H9 (cell line): Measurements from ENCODE around the gene SH3RF2. TPM values are rescaled to one million over a fixed set of nuclear protein-coding genes. Genes with fewer than 3 reads are reported as not detected.

Source experiments
- DNase-seq: peaks from one replicate; pipeline ENCODE4 v3.0.0-alpha.2; 2017
- H2AFZ ChIP-seq: one replicate; pipeline ENCODE4 v1.6.1; 2013; ENCODE audit warnings: mild to moderate bottlenecking, low read length, control low read depth, moderate library complexity
- H2AK5ac ChIP-seq: 2 replicates; pipeline ENCODE4 v1.6.1; 2013; ENCODE audit warnings: low read length, control low read depth, mixed read lengths; ENCODE audit not compliant: insufficient read length
- H2BK120ac ChIP-seq: one replicate; pipeline ENCODE4 v1.6.1; 2013; ENCODE audit warnings: low read depth, mild to moderate bottlenecking, low read length, control low read depth, inconsistent platforms; ENCODE audit not compliant: poor library complexity, severe bottlenecking
- H2BK12ac ChIP-seq: 2 replicates; pipeline ENCODE4 v1.6.1; 2013; ENCODE audit warnings: low read length, control low read depth, mixed read lengths, low read depth; ENCODE audit not compliant: insufficient read length
- H2BK15ac ChIP-seq: 2 replicates; pipeline ENCODE4 v1.6.1; 2013; ENCODE audit warnings: low read depth, low read length, control low read depth
- H2BK20ac ChIP-seq: one replicate; pipeline ENCODE4 v1.6.1; 2013; ENCODE audit warnings: low read depth, mild to moderate bottlenecking, low read length, control low read depth, inconsistent platforms; ENCODE audit not compliant: poor library complexity, severe bottlenecking
- H2BK5ac ChIP-seq: 2 replicates; pipeline ENCODE4 v1.6.1; 2013; ENCODE audit warnings: low read length, control low read depth, mixed read lengths; ENCODE audit not compliant: insufficient read length
- H3K14ac ChIP-seq: 2 replicates; pipeline ENCODE4 v1.6.1; 2013; ENCODE audit warnings: low read length, control low read depth; ENCODE audit not compliant: insufficient read depth
- H3K18ac ChIP-seq: 2 replicates; pipeline ENCODE4 v1.6.1; 2013; ENCODE audit warnings: low read depth, mild to moderate bottlenecking, mixed read lengths, low read length, control low read depth; ENCODE audit not compliant: insufficient read length
- H3K23ac ChIP-seq: 2 replicates; pipeline ENCODE4 v1.6.1; 2013; ENCODE audit warnings: low read length, control low read depth, mixed read lengths, low read depth; ENCODE audit not compliant: insufficient read length
- H3K23me2 ChIP-seq: 2 replicates; pipeline ENCODE4 v1.6.1; 2013; ENCODE audit warnings: low read depth, mild to moderate bottlenecking, mixed read lengths, low read length, control low read depth; ENCODE audit not compliant: insufficient read length, poor library complexity, severe bottlenecking
- H3K27ac ChIP-seq: 2 replicates; pipeline ENCODE4 v1.5.1; 2013; ENCODE audit warnings: low read length, control low read depth, mixed read lengths, low read depth; ENCODE audit not compliant: insufficient read length
- H3K27me3 ChIP-seq: 2 replicates; pipeline ENCODE4 v1.6.1; 2013; ENCODE audit warnings: low read length, control low read depth, inconsistent platforms; ENCODE audit not compliant: insufficient read depth
- H3K4ac ChIP-seq: 2 replicates; pipeline ENCODE4 v1.6.1; 2013; ENCODE audit warnings: low read depth, mild to moderate bottlenecking, control low read depth, inconsistent platforms, low read length, moderate library complexity
- H3K4me1 ChIP-seq: 2 replicates; pipeline ENCODE4 v1.6.1; 2013; ENCODE audit warnings: low read length, control low read depth, inconsistent platforms; ENCODE audit not compliant: insufficient read depth
- H3K4me2 ChIP-seq: 2 replicates; pipeline ENCODE4 v1.6.1; 2013; ENCODE audit warnings: low read length, control low read depth, mixed read lengths; ENCODE audit not compliant: insufficient read length, insufficient read depth
- H3K56ac ChIP-seq: 2 replicates; pipeline ENCODE4 v1.6.1; 2013; ENCODE audit warnings: low read depth, mild to moderate bottlenecking, mixed read lengths, low read length, control low read depth; ENCODE audit not compliant: insufficient read length
- H3K79me1 ChIP-seq: 2 replicates; pipeline ENCODE4 v1.6.1; 2013; ENCODE audit warnings: low read depth, mild to moderate bottlenecking, moderate library complexity, low read length, control low read depth, inconsistent platforms; ENCODE audit not compliant: insufficient read depth, poor library complexity, severe bottlenecking
- H3K79me2 ChIP-seq: 2 replicates; pipeline ENCODE4 v1.6.1; 2013; ENCODE audit warnings: low read length, control low read depth, inconsistent platforms; ENCODE audit not compliant: insufficient read depth
- H3K9ac ChIP-seq: 2 replicates; pipeline ENCODE4 v1.6.1; 2013; ENCODE audit warnings: low read length, control low read depth, mixed read lengths; ENCODE audit not compliant: insufficient read length; ENCODE audit errors: extremely low read depth
- H3K9me3 ChIP-seq: one replicate; pipeline ENCODE4 v1.6.1; 2013; ENCODE audit warnings: low read depth, low read length, inconsistent platforms; ENCODE audit not compliant: control insufficient read depth
- H3T11ph ChIP-seq: one replicate; pipeline ENCODE4 v1.6.1; 2013; ENCODE audit warnings: mild to moderate bottlenecking, low read length, control low read depth, inconsistent platforms
- H4K20me1 ChIP-seq: one replicate; pipeline ENCODE4 v1.6.1; 2013; ENCODE audit not compliant: control insufficient read depth, insufficient read length, insufficient read depth
- H4K5ac ChIP-seq: 2 replicates; pipeline ENCODE4 v1.6.1; 2013; ENCODE audit warnings: low read depth, mild to moderate bottlenecking, mixed read lengths, low read length, control low read depth; ENCODE audit not compliant: insufficient read length
- H4K8ac ChIP-seq: replicated peaks from 2 replicates; pipeline ENCODE4 v1.6.1; 2013; ENCODE audit warnings: low read length, control low read depth, mixed read lengths, low read depth; ENCODE audit not compliant: insufficient read length
- H4K91ac ChIP-seq: 2 replicates; pipeline ENCODE4 v1.6.1; 2013; ENCODE audit warnings: low read depth, mild to moderate bottlenecking, moderate library complexity, mixed read lengths, low read length, control low read depth; ENCODE audit not compliant: insufficient read length
- H3K27ac Mint-ChIP-seq, 3 experiments: 2 replicates in 2 of 3; 3 replicates in 1 of 3; pipeline ENCODE4 v1.8.0; 2020 to 2021; ENCODE audit warnings: mixed read lengths in 3 of 3, mild to moderate bottlenecking in 1 of 3, moderate library complexity in 1 of 3
- H3K27me3 Mint-ChIP-seq: 2 replicates; pipeline ENCODE4 v1.8.0; 2021; ENCODE audit warnings: low read depth, mild to moderate bottlenecking, moderate library complexity, mixed read lengths
- H3K36me3 Mint-ChIP-seq, 3 experiments: 2 replicates in 2 of 3; 3 replicates in 1 of 3; pipeline ENCODE4 v1.8.0; 2020 to 2021; ENCODE audit warnings: low read depth in 3 of 3, mixed read lengths in 3 of 3; ENCODE audit not compliant: insufficient read depth in 1 of 3
- H3K4me1 Mint-ChIP-seq, 2 experiments: 2 replicates each; pipeline ENCODE4 v1.8.0; 2020; ENCODE audit warnings: mixed read lengths in 2 of 2
- H3K4me3 Mint-ChIP-seq, 2 experiments: 2 replicates in 1 of 2; 3 replicates in 1 of 2; pipeline ENCODE4 v1.8.0; 2020 to 2021; ENCODE audit warnings: mild to moderate bottlenecking in 2 of 2, mixed read lengths in 2 of 2, moderate library complexity in 1 of 2
- H3K9me3 Mint-ChIP-seq, 2 experiments: 2 replicates in 1 of 2; 3 replicates in 1 of 2; pipeline ENCODE4 v1.8.0; 2020; ENCODE audit warnings: mild to moderate bottlenecking in 2 of 2, mixed read lengths in 2 of 2, moderate library complexity in 1 of 2
- WGBS: extraction: QIAGEN DNeasy Blood & Tissue Kit; methylation state at CpG from one replicate; pipeline ENCODE4 v1.1.7; 2013; ENCODE audit warnings: missing lambda C conversion rate, low lambda C conversion rate, mixed read lengths; ENCODE audit not compliant: insufficient read length; ENCODE audit errors: extremely low coverage; 5-methylcytosine and 5-hydroxymethylcytosine counted together
- total RNA-seq: library from RNA; stranded (reverse); gene quantifications from 2 replicates; pipeline ENCODE4 v1.2.1, GENCODE V29; 2021
- TF ChIP-seq, protein P1 (sequence below): fragments of 200-600 bp; sonication (generic); conservative IDR thresholded peaks from 3 replicates; pipeline ENCODE4 v1.8.0; 2021; ENCODE audit warnings: antibody characterized with exemption, mild to moderate bottlenecking

The SH3RF2 gene
- total RNA-seq, 1 experiment from 2014 or later, result 0.66 TPM

- Mint-ChIP-seq H3K9me3 (no peaks in the 10 kb centered on the region), H3K27ac (no peak overlapping the region), H3K27me3 (no peaks in the 10 kb centered on the region), H3K4me1 (peaks cover 12 to 13% of the 10 kb centered on the region in 2 experiments), H3K36me3 (no peaks in the 10 kb centered on the region), H3K4me3 (no peak overlapping the region)
- Histone ChIP-seq H3K79me2 (no peaks in the 10 kb centered on the region), H2BK120ac (no peak overlapping the region), H4K20me1 (no peaks in the 10 kb centered on the region), H2BK12ac (no peak overlapping the region), H2AFZ (no peak overlapping the region), H4K5ac (no peak overlapping the region), H3K9ac (no peak overlapping the region), H3K27ac (no peak overlapping the region), H3K23ac (no peak overlapping the region), H3K4ac (no peak overlapping the region), H2BK15ac (no peak overlapping the region), H2AK5ac (no peak overlapping the region), H4K91ac (no peak overlapping the region), H3K79me1 (no peaks in the 10 kb centered on the region), H3K56ac (no peak overlapping the region), H3K9me3 (no peaks in the 10 kb centered on the region), H3T11ph (no peak overlapping the region), H3K14ac (no peak overlapping the region), H4K8ac (no peak overlapping the region), H3K27me3 (no peaks in the 10 kb centered on the region), H3K18ac (no peak overlapping the region), H3K4me1 (no peaks in the 10 kb centered on the region), H2BK20ac (no peak overlapping the region), H3K23me2 (no peaks in the 10 kb centered on the region), H2BK5ac (no peak overlapping the region), H3K4me2 (no peak overlapping the region)
- TF ChIP-seq, protein P1, sequence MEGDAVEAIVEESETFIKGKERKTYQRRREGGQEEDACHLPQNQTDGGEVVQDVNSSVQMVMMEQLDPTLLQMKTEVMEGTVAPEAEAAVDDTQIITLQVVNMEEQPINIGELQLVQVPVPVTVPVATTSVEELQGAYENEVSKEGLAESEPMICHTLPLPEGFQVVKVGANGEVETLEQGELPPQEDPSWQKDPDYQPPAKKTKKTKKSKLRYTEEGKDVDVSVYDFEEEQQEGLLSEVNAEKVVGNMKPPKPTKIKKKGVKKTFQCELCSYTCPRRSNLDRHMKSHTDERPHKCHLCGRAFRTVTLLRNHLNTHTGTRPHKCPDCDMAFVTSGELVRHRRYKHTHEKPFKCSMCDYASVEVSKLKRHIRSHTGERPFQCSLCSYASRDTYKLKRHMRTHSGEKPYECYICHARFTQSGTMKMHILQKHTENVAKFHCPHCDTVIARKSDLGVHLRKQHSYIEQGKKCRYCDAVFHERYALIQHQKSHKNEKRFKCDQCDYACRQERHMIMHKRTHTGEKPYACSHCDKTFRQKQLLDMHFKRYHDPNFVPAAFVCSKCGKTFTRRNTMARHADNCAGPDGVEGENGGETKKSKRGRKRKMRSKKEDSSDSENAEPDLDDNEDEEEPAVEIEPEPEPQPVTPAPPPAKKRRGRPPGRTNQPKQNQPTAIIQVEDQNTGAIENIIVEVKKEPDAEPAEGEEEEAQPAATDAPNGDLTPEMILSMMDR, result no peak
- no peak for DNase-seq
- no CpG with 5 or more reads among the region's 5 CpGs for WGBS
These were observed 82.4 kb downstream of the SH3RF2 start for GRCh38 chr5:146018514-146019375.
